Measurements from ENCODE around the gene COG4. TPM values are rescaled to one million over a fixed set of nuclear protein-coding genes. Genes with fewer than 3 reads are reported as not detected.

COG4 gene
- total RNA-seq, 2 donors from 2014 or later: 49.5 to 54.4 TPM

Other genes with a start within 250 kb of the COG4 start
- gene AARS1, start 234.0 kb downstream of the COG4 start, total RNA-seq: 10 to 100 TPM; 38.9 to 62.4 TPM
- gene DDX19B, start 224.4 kb downstream of the COG4 start, total RNA-seq: 10 to 100 TPM; 27.3 to 28.2 TPM
- gene DDX19A, start 176.7 kb downstream of the COG4 start, total RNA-seq: 10 to 100 TPM; 16.1 to 19.0 TPM
- 1 to 10 TPM; 6.0 to 8.7 TPM for gene ST3GAL2, start 84.5 kb downstream of the COG4 start, total RNA-seq
- 10 to 100 TPM; 36.5 to 48.8 TPM for gene FCSK, start 69.0 kb downstream of the COG4 start, total RNA-seq
- 100 to 1,000 TPM; 133 to 168 TPM for gene SF3B3, start 262 bp upstream of the COG4 start, total RNA-seq
- 1 to 10 TPM in 1 of 2 donors, under 1 TPM in 1; 0.89 to 1.5 TPM for gene IL34, start 123.0 kb upstream of the COG4 start, total RNA-seq
- gene MTSS2, start 162.5 kb upstream of the COG4 start, total RNA-seq: 10 to 100 TPM; 21.5 to 28.3 TPM